ENCODE results near the gene TOX2.

TOX2 gene

GRCh38 chr20:44050925-44051660 lies 136.4 kb downstream of the TOX2 start:
- no peaks in the 10 kb centered on the region for H3K9me3 Mint-ChIP-seq
- DNase-seq, result no peak
- H3K27ac Mint-ChIP-seq, result no peak overlapping the region

GRCh38 chr20:44051661-44052000 lies 137.0 kb downstream of the TOX2 start:
- Mint-ChIP-seq H3K9me3 (no peaks in the 10 kb centered on the region), H3K27me3 (ENCODE audit: low read depth, poor library complexity) (peaks cover 23% of the 10 kb centered on the region), H3K36me3 (ENCODE audit: low read depth) (no peaks in the 10 kb centered on the region), H3K4me1 (no peaks in the 10 kb centered on the region), H3K4me3 (no peak overlapping the region), H3K27ac (no peak overlapping the region)
- no peak for DNase-seq
- no peak for TF ChIP-seq CTCF (IDR thresholded peaks at IDR 0.05)

More at GRCh38 chr20:44050925-44051660, 136.4 kb downstream of the TOX2 start:
- H3K27me3 Mint-ChIP-seq (ENCODE audit: low read depth, poor library complexity), result peaks cover 23% of the 10 kb centered on the region
- H3K4me1 Mint-ChIP-seq, result no peaks in the 10 kb centered on the region
- no peaks in the 10 kb centered on the region for H3K36me3 Mint-ChIP-seq (ENCODE audit: low read depth)
- TF ChIP-seq CTCF (IDR thresholded peaks at IDR 0.05), result no peak
- no peak overlapping the region for H3K4me3 Mint-ChIP-seq

GRCh38 chr20:44052166-44052565 lies 137.5 kb downstream of the TOX2 start:
- no peak overlapping the region for H3K27ac Mint-ChIP-seq
- no peaks in the 10 kb centered on the region for H3K4me1 Mint-ChIP-seq
- no peaks in the 10 kb centered on the region for H3K9me3 Mint-ChIP-seq
- no peak for TF ChIP-seq CTCF (IDR thresholded peaks at IDR 0.05)
- no peak for DNase-seq
- no peak overlapping the region for H3K4me3 Mint-ChIP-seq
- H3K36me3 Mint-ChIP-seq (ENCODE audit: low read depth), result no peaks in the 10 kb centered on the region
- peaks cover 18% of the 10 kb centered on the region for H3K27me3 Mint-ChIP-seq (ENCODE audit: low read depth, poor library complexity)

DNA sequence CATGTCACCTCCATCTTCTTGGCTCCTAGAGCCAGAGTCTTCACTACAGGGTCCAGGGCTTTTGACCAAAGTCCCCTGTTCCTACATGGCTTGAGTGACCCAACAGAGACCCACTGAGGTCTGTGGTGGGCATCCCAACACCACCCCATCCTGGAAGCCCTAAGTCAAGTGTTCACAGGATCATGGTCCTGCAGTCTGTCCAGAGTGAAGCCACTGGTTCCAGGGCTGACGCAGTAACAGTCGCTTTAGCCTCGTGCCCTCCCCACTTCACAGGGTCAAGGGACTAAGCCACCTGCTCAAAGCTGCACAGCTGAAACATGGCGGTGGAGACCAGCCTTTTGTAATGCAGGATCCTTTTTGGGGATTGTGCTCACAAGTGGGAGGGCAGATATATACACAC lies 138.4 kb downstream of the TOX2 start:
- Mint-ChIP-seq H3K4me1 (no peaks in the 10 kb centered on the region), H3K36me3 (ENCODE audit: low read depth) (no peaks in the 10 kb centered on the region), H3K9me3 (no peaks in the 10 kb centered on the region), H3K27me3 (ENCODE audit: low read depth, poor library complexity) (peaks cover 17% of the 10 kb centered on the region), H3K4me3 (no peak overlapping the region), H3K27ac (no peak overlapping the region)
- DNase-seq, result no peak
- no peak for TF ChIP-seq CTCF (IDR thresholded peaks at IDR 0.05)

DNA sequence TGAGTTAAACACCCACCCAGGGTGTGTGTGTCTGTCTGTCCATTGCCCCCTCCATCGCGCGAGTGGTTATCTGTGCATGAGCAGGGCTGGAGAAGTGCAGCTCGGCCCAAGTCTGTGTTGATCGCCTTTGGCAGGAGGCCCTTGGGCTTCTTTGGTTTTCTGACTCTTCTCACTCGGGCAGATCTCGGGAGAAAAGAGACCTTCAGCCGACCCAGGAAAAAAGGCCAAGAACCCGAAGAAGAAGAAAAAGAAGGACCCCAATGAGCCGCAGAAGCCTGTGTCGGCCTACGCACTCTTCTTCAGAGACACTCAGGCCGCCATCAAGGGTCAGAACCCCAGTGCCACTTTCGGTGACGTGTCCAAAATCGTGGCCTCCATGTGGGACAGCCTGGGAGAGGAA lies 139.5 kb downstream of the TOX2 start:
- no peaks in the 10 kb centered on the region for H3K36me3 Mint-ChIP-seq (ENCODE audit: low read depth)

More for the DNA sequence above, 139.5 kb downstream of the TOX2 start:
- peaks cover 9% of the 10 kb centered on the region for H3K9me3 Mint-ChIP-seq
- no peaks in the 10 kb centered on the region for H3K4me1 Mint-ChIP-seq
- TF ChIP-seq CTCF (IDR thresholded peaks at IDR 0.05), result no peak
- no peak overlapping the region for H3K27ac Mint-ChIP-seq
- no peak for DNase-seq
- peaks cover 11% of the 10 kb centered on the region for H3K27me3 Mint-ChIP-seq (ENCODE audit: low read depth, poor library complexity)
- no peak overlapping the region for H3K4me3 Mint-ChIP-seq
